HG02943 (cell line): Measurements from ENCODE around the gene RIPK4.
"Not testable (repeated sequence)": the region's sequence is repeated elsewhere in the genome, so short reads cannot be mapped to it uniquely, and the experiment has no call there.

ENCODE experiments used
- ATAC-seq: cut with Tn5 transposase; IDR thresholded peaks from one replicate; pipeline ENCODE4 v1.9.1; 2021; ENCODE audit warnings: mild to moderate bottlenecking, low read depth, moderate library complexity; ENCODE audit not compliant: unreplicated experiment

The RIPK4 gene

GRCh38 chr21:41796476-41797080, 29.7 kb upstream of the RIPK4 start:
- no peak for ATAC-seq

- ATAC-seq: no peak
Observed at GRCh38 chr21:41795726-41796125, 28.9 kb upstream of the RIPK4 start.

GRCh38 chr21:41794600-41794999, 27.7 kb upstream of the RIPK4 start:
- no peak for ATAC-seq

- no peak for ATAC-seq
Observed at GRCh38 chr21:41792711-41793110, 25.9 kb upstream of the RIPK4 start.

GRCh38 chr21:41786509-41786987, 19.7 kb upstream of the RIPK4 start:
- ATAC-seq: no peak

GRCh38 chr21:41785262-41785661, 18.4 kb upstream of the RIPK4 start:
- not testable (repeated sequence) for ATAC-seq

- no peak for ATAC-seq
Observed at GRCh38 chr21:41784456-41785102, 17.7 kb upstream of the RIPK4 start.

- no peak for ATAC-seq
Observed at GRCh38 chr21:41783476-41784180, 16.8 kb upstream of the RIPK4 start.

GRCh38 chr21:41781050-41781410, 14.2 kb upstream of the RIPK4 start:
- ATAC-seq: no peak

- no peak for ATAC-seq
Observed at GRCh38 chr21:41780337-41781049, 13.6 kb upstream of the RIPK4 start.

GRCh38 chr21:41779659-41780058, 12.8 kb upstream of the RIPK4 start:
- no peak for ATAC-seq

GRCh38 chr21:41778930-41779600, 12.2 kb upstream of the RIPK4 start:
- ATAC-seq: no peak

GRCh38 chr21:41777951-41778815, 11.3 kb upstream of the RIPK4 start:
- ATAC-seq: no peak

- no peak for ATAC-seq
Observed at GRCh38 chr21:41776778-41777177, 9.9 kb upstream of the RIPK4 start.

- no peak for ATAC-seq
Observed at GRCh38 chr21:41775149-41775472, 8.3 kb upstream of the RIPK4 start.

- ATAC-seq: no peak
Observed at GRCh38 chr21:41774467-41775148, 7.8 kb upstream of the RIPK4 start.

GRCh38 chr21:41772351-41773080, 5.7 kb upstream of the RIPK4 start:
- no peak for ATAC-seq

- no peak for ATAC-seq
Observed at GRCh38 chr21:41771625-41771945, 4.7 kb upstream of the RIPK4 start.
